Stimulated activated naive CD8-positive, alpha-beta T cell treated with anti-CD3 and anti-CD28 coated beads, Interleukin-15, amount 100 ng/mL, for 72 hours (primary cell): ENCODE measurements around the gene ADAD2.
"Not testable (repeated sequence)": the region's sequence is repeated elsewhere in the genome, so short reads cannot be mapped to it uniquely, and the experiment has no call there.

Experiments
- ATAC-seq: fragments of 150-1000 bp; cut with Tn5 transposase; 2 replicates; pipeline ENCODE4 v1.10.0; 2021; ENCODE audit warnings: mild to moderate bottlenecking, moderate library complexity
- DNase-seq, 2 donors: peaks; one replicate each; pipeline ENCODE4 v3.0.0; 2021 to 2022
- H3K27ac Mint-ChIP-seq, 2 donors: one replicate each; pipeline ENCODE4 v1.8.0; 2022; ENCODE audit warnings: mild to moderate bottlenecking in 2 of 2, mixed read lengths in 2 of 2, moderate library complexity in 2 of 2
- H3K27me3 Mint-ChIP-seq: one replicate; pipeline ENCODE4 v1.8.0; 2022; ENCODE audit warnings: mixed read lengths
- H3K4me1 Mint-ChIP-seq: one replicate; pipeline ENCODE4 v1.8.0; 2022; ENCODE audit warnings: mild to moderate bottlenecking, mixed read lengths
- H3K4me3 Mint-ChIP-seq, 2 donors: one replicate each; pipeline ENCODE4 v1.8.0; 2022; ENCODE audit warnings: mild to moderate bottlenecking in 2 of 2, mixed read lengths in 2 of 2, moderate library complexity in 1 of 2
- H3K9me3 Mint-ChIP-seq, 2 donors: one replicate each; pipeline ENCODE4 v1.8.0; 2022; ENCODE audit warnings: mixed read lengths in 2 of 2

Gene ADAD2

DNA sequence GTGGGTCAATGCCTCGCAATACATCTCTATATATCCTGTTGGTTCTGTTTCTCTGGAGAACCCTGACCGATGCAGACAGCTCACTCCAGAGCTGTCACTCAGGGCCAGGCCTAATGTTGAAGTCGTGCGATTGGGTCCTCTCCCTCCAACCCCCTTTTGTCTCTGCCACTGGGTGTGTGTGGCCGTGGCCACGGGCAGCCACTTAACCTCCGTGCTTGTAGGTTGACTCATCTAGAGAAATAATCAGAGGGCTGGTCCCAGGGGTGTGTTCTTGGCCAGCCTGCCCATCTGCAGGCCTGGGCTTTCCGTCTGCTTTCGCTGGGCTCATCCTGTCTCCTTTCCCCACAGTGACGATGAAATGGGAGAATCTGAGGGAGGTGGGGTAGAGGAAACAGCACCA lies 7.4 kb downstream of the ADAD2 start:
- ATAC-seq, result no peak
- peak overlapping the region in 1 of 2 donors; percentile 45 for H3K27ac Mint-ChIP-seq
- H3K27me3 Mint-ChIP-seq, result no peaks in the 10 kb centered on the region
- no peak for DNase-seq
- H3K4me1 Mint-ChIP-seq, result peaks cover 17% of the 10 kb centered on the region
- no peak overlapping the region for H3K4me3 Mint-ChIP-seq
- no peaks in the 10 kb centered on the region for H3K9me3 Mint-ChIP-seq

DNA sequence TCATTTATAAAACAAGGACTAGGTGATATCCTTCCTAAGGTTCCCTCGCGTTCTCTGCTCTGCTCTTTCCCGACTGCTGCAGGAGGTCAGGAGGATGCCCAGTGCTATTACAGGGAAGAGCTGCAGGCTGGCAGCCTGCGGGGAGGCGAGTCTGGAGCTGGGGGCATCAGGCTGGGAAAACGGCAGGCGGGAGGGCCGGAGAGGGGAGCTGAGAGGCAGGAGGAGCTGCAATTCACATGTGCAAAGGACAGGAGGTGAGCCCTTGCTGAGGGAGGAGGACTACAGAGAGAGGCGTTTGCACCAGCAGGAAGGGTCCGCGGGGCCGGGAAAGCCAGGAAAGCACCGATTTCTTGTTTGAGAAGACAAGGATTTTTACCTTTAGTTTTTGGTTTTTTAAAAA lies 8.1 kb downstream of the ADAD2 start:
- Mint-ChIP-seq H3K9me3 (no peaks in the 10 kb centered on the region), H3K4me1 (peaks cover 10% of the 10 kb centered on the region), H3K4me3 (no peak overlapping the region), H3K27ac (no peak overlapping the region), H3K27me3 (no peaks in the 10 kb centered on the region)
- DNase-seq, result no peak
- no peak for ATAC-seq

DNA sequence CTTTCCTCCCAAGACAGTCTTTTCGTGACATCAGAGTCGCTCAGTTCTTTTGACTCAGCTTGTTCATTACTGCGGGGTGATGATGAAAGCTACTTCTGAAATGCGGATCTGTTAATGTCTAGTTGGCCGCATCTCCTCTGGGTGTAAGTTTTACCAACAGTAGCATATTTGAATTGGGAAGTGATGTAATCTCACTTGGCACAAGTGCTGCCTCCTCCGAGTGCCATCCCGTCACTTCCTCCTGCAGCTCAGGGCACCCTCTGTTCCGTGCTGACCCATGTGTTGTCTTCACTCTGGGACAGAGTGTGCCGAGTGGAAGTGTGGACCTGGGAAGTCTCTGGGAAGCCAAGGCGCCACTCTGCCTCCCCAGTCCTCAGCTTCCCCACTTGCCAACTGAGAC lies 8.9 kb downstream of the ADAD2 start:
- Mint-ChIP-seq H3K4me1 (peaks cover 3% of the 10 kb centered on the region), H3K27ac (no peak overlapping the region)
- ATAC-seq, result no peak

DNA sequence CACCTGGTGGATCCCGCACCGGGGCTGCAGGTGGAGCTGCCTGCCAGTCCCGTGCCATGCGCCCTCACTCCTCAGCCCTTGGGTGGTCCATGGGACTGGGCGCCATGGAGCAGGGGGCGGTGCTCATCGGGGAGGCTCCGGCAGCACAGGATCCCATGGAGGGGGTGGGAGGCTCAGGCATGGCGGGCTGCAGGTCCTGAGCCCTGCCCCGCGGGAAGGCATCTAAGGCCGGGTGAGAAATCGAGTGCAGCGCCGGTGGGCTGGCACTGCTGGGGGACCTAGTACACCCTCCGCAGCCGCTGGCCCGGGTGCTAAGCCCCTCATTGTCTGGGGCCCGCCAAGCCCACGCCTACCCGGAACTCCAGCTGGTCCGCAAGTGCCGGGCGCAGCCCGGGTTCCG lies 13.6 kb downstream of the ADAD2 start:
- not testable (repeated sequence) for H3K27ac Mint-ChIP-seq, H3K4me1 Mint-ChIP-seq, ATAC-seq, DNase-seq, H3K9me3 Mint-ChIP-seq, H3K27me3 Mint-ChIP-seq, H3K4me3 Mint-ChIP-seq

More for the DNA sequence above, 8.9 kb downstream of the ADAD2 start:
- Mint-ChIP-seq H3K9me3 (no peaks in the 10 kb centered on the region), H3K4me3 (no peak overlapping the region), H3K27me3 (no peaks in the 10 kb centered on the region)
- no peak for DNase-seq

DNA sequence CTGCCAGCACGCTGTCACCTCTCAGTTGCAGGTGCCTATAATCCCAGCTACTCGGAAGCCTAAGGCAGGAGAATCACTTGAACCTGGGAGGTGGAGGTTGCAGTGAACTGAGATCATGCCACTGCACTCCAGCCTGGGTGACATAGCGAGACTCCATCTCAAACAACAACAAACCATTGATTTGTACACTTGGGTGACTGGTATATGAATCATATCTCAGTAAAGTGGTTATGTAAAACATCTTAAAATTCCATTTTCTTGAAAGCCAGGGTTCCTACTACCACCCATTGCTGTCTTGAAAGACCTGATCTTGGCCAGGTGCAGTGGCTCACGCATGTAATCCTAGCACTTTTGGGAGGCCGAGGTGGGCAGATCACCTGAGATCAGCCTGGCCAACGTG lies 14.2 kb downstream of the ADAD2 start:
- not testable (repeated sequence) for ATAC-seq, H3K9me3 Mint-ChIP-seq, H3K27ac Mint-ChIP-seq, H3K4me1 Mint-ChIP-seq, DNase-seq, H3K27me3 Mint-ChIP-seq, H3K4me3 Mint-ChIP-seq

DNA sequence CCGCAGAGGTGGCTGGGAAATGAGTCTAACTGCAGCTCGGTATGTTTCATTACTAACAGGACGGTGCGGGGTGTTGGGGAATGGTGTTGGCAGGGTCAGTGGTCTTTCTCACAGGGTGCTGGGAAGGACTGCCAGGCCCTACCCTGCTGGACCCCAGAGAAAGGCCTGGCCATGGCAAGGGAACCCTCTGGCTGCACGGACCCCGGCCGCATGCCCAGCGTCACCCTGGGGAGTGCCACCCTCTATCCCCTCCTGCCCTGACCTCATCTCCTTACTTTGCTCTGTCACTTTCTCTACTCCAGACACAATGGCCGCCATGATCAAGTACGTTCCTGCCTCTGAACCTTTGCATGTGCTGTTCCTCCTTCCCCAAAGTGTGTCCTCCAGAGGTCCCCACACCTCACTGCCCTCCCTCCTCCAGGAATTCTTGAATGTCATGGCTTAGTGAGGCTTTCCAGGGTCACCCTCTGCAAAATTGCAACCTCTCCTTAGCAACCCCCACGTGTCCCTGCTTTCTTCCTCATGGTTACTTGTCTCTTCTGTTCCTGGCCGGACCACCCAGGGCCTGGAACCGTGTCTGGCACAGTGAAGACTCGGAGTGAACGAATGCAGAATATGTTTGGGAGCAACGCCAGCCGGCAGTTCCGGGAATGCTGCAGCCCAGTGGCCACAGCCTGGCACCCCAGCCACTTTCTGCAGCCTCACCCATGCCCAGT lies 15.2 kb downstream of the ADAD2 start:
- H3K27ac Mint-ChIP-seq, result peak overlapping the region in 1 of 2 donors; percentile 80
- DNase-seq (no peak), ATAC-seq (no peak)
- no peaks in the 10 kb centered on the region for H3K9me3 Mint-ChIP-seq
- peaks cover 6% of the 10 kb centered on the region for H3K4me1 Mint-ChIP-seq
- no peaks in the 10 kb centered on the region for H3K27me3 Mint-ChIP-seq
- H3K4me3 Mint-ChIP-seq, result no peak overlapping the region

DNA sequence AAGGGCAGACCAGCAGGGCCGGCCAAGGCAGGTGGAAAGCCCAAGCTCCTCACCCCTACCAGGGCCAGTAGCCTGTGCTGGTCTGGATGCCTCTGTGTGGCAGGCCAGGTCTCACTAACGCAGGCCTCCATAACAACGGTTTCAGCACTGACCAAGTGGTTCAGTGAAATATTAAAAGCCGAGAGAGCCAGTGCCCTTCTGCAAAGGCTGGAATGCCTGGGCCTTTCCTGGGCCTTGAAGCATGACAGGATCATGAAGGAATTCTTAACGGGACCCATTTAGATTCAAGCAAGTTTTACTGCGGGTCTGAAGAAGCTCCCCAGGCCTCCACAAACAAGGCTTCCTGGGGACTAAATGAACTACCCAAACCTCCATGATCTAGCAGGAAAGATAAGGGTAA lies 16.3 kb downstream of the ADAD2 start:
- no peaks in the 10 kb centered on the region for H3K9me3 Mint-ChIP-seq
- ATAC-seq (no peak), DNase-seq (no peak)
- H3K27ac Mint-ChIP-seq, result peak overlapping the region in 1 of 2 donors; percentile 16
- H3K27me3 Mint-ChIP-seq, result no peaks in the 10 kb centered on the region
- peaks cover 6% of the 10 kb centered on the region for H3K4me1 Mint-ChIP-seq
- H3K4me3 Mint-ChIP-seq, result no peak overlapping the region

DNA sequence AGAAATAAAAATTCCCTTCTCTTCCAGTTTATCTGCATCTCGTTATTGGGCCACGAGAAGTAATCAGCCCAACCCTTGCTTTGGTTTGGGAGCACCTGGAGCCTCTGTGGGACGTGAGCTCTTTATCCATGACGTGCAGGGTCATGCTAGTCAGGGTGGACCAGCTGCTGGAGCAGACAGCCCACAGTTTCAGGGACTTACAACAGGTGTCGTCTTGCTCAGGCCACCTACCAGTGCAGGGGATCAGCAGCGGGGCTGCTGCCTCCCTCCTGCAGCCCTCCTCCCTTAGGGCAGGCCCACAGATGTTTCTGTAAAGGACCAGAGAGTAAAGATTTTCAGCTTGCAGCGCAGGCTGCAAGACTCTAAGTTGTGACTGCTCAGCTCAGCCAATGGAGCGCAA lies 16.9 kb downstream of the ADAD2 start:
- no peak overlapping the region for H3K4me3 Mint-ChIP-seq
- H3K27me3 Mint-ChIP-seq, result no peaks in the 10 kb centered on the region
- no peak overlapping the region for H3K27ac Mint-ChIP-seq

DNA sequence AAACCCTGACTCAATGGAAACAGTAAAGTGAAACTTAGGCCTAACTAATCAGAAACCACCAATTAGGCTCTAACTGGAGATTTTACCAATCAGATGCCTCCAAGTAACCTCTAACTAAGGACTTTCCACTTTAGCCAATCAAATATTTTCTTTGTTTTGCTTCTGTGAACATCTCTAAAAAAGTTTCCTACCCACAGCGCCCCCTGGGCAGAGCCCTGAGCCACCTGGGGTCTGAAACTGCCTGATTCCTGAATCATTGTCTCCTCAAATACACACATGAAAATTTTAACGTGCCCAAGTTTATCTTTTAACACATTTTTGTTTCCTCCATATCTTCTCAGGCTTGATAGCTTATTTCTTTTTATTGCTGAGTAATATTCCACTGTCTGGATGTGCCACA lies 19.0 kb downstream of the ADAD2 start:
- Mint-ChIP-seq H3K4me1 (peaks cover 6% of the 10 kb centered on the region), H3K27me3 (peaks cover under 1% of the 10 kb centered on the region), H3K27ac (peak overlapping the region in 1 of 2 donors; percentile 7), H3K9me3 (no peaks in the 10 kb centered on the region), H3K4me3 (no peak overlapping the region)
- no peak for ATAC-seq
- no peak for DNase-seq

More for the DNA sequence above, 16.9 kb downstream of the ADAD2 start:
- H3K4me1 Mint-ChIP-seq, result peaks cover 6% of the 10 kb centered on the region
- no peak for ATAC-seq
- no peaks in the 10 kb centered on the region for H3K9me3 Mint-ChIP-seq
- no peak for DNase-seq

DNA sequence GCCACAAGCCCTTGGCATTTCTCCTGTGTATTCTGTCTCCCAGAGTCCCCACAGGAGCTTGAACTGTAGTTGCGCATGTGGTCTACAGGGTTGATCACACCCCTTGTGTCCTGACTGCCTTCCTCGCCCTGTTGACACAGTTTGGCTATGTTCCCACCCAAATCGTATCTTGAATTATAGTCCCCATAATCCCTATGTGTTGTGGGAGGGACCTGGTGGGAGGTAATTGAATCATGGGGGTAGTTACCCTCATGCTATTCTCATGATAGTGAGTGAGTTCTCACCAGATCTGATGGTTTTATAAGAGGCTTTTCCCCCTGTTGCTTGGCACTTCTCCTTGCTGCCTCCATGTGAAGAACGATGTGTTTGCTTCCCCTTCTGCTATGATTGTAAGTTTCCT lies 21.2 kb downstream of the ADAD2 start:
- DNase-seq, result no peak
- Mint-ChIP-seq H3K27ac (no peak overlapping the region), H3K4me3 (no peak overlapping the region), H3K27me3 (peaks cover 7% of the 10 kb centered on the region), H3K4me1 (peaks cover 6% of the 10 kb centered on the region), H3K9me3 (no peaks in the 10 kb centered on the region)
- ATAC-seq, result no peak

DNA sequence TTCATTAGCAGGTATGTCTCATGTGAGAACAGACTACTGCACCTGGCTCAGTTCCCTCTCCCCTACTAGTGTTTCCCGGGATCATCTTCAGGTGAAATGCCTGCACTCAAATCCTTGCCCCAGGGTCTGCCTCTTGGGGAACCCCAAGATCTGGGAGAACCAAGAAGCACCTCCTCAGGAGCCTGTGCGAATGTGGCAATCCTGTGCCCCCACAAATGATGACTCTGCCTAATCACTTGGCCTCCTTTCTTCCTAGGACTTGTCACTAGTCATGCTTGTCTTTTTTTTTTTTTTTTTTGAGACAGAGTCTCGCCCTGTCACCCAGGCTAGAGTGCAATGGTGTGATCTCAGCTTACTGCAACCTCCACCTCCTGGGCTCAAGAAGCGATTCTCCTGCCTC lies 21.7 kb downstream of the ADAD2 start:
- H3K27me3 Mint-ChIP-seq, result peaks cover 7% of the 10 kb centered on the region
- H3K9me3 Mint-ChIP-seq, result no peaks in the 10 kb centered on the region
- peak overlapping the region in 1 of 2 donors; percentile 29 for H3K27ac Mint-ChIP-seq
- no peak for DNase-seq
- no peak for ATAC-seq
- H3K4me1 Mint-ChIP-seq, result peaks cover 6% of the 10 kb centered on the region
- H3K4me3 Mint-ChIP-seq, result no peak overlapping the region

DNA sequence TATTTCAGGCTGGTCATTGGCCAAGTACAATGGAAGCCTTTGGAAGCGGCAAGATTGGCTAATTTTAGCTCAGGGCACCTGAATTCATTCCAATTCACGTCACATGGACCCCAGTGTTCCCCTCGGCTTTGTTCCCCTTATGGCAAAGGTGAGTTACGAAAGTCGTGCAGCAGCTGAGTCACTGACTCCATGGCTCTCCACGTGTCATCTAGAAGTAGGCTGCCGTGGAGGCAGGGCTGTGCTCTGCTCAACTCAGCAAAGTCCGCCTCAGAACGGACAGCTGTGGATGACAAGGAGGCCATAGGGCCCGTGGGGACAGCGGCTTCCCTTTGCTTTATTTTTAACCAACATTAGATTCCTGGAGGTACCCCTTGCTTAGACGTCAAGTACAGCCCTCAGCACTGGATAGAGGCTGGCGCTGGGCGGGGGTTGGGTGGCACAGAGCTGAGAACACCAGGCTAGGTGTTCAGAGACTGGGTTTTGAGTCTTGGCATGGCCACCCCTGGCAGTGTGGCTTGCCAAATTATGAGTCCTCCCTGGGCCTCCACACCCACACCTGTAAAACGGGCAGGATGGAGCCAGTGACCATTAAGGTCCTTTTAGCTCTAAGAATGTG lies 23.6 kb downstream of the ADAD2 start:
- H3K9me3 Mint-ChIP-seq, result no peaks in the 10 kb centered on the region
- ATAC-seq (no peak), DNase-seq (no peak)
- H3K27me3 Mint-ChIP-seq, result peaks cover 16% of the 10 kb centered on the region
- H3K27ac Mint-ChIP-seq, result no peak overlapping the region
- H3K4me3 Mint-ChIP-seq, result no peak overlapping the region
- no peaks in the 10 kb centered on the region for H3K4me1 Mint-ChIP-seq

DNA sequence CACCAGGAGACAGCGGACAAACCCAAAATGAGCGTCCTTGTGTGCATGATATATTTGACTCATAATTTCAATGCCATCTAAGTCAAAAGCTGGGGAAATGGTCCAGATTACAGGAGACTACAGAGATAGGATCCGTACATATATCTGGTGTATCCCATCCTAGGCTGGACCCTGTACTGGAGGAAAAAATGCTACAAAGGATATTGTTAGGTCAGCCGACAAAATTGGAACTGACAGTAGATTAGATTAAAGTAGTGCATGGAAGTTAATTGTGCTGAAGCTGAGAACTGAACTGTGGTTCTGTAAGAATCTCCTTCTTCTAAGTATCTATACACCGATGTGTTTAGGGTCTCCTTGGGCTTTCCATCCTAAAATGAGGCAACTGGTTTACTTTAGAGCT lies 24.6 kb downstream of the ADAD2 start:
- Mint-ChIP-seq H3K9me3 (no peaks in the 10 kb centered on the region), H3K27ac (no peak overlapping the region), H3K27me3 (peaks cover 16% of the 10 kb centered on the region), H3K4me1 (no peaks in the 10 kb centered on the region), H3K4me3 (no peak overlapping the region)
- ATAC-seq (no peak), DNase-seq (no peak)

DNA sequence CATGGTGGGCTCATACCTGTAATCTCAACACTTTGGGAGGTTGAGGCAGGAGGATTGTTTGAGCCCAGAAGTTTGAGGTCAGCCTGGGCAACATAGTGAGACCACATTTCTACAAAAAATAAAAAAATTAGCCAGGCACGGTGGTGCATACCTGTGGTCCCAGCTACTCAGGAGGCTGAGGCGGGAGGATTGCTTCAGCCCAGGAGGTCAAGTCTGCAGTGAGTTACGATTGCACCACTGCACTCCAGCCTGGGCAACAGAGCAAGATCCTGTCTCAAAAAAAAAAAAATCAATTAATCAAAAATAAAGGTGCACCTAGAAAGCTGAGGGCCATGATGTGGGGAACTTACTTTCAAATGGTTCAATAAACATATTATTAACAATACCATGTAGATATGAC lies 25.2 kb downstream of the ADAD2 start:
- H3K4me1 Mint-ChIP-seq, H3K9me3 Mint-ChIP-seq, ATAC-seq, H3K27ac Mint-ChIP-seq, H3K4me3 Mint-ChIP-seq, DNase-seq: not testable (repeated sequence)
- H3K27me3 Mint-ChIP-seq, result peaks cover 16% of the 10 kb centered on the region

DNA sequence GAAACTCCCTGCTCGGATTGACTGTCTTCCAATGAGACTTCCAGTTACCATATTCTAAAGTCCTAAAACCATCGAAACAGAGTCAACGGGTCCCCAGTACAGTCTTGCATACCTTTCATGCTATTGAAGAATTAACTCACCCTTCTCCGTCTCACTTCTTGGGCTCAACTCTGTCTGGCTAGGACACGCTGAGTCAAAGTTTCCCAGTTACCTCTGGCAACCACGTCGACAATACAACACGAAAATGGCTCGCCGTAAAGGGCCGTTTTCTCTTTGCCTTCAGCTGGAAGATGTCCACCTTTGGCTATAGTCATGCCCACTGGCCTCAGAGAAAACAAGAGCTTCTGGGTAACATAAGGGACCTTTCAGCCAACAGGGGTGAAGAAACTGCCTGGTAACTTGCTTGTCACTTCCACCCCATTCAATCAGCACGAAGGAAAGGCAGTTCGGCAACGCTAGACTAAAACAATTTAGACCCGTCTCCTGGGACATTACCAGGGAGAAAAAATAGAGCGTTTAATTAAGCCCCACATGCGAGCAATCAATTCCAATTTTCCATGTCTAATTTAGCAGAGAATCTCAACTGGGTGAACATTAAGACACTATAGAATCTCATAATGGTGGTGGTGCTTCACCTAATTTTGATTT lies 27.3 kb downstream of the ADAD2 start:
- no peak for ATAC-seq
- no peaks in the 10 kb centered on the region for H3K9me3 Mint-ChIP-seq
- no peak for DNase-seq
- peaks cover 16% of the 10 kb centered on the region for H3K27me3 Mint-ChIP-seq
- H3K4me3 Mint-ChIP-seq, result no peak overlapping the region
- H3K4me1 Mint-ChIP-seq, result no peaks in the 10 kb centered on the region
- H3K27ac Mint-ChIP-seq, result no peak overlapping the region

DNA sequence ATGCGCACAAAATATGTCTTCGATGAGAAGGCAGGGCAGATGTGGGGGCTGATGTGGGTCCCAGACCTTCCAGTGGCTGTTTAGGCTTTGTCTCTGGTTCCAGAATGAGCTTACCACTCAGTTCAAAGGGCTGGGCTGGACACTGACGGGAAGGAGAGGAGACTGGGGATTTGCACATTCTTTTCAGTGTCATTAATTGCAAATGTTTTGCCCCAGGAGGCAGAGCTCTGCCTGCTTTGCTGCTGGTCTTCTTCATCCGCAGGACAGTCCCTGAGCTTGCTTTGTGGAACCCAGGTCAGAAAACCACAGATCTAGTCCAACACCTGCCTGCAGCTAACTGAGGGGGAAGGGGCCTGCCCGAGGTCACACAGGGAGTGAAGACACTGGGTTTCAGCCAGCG lies 28.0 kb downstream of the ADAD2 start:
- H3K4me1 Mint-ChIP-seq, result no peaks in the 10 kb centered on the region
- ATAC-seq (no peak), DNase-seq (no peak)
- no peak overlapping the region for H3K27ac Mint-ChIP-seq
- H3K27me3 Mint-ChIP-seq, result peaks cover 16% of the 10 kb centered on the region
- no peak overlapping the region for H3K4me3 Mint-ChIP-seq
- H3K9me3 Mint-ChIP-seq, result no peaks in the 10 kb centered on the region
